ENCODE results near the gene LTBP1.

DNA sequence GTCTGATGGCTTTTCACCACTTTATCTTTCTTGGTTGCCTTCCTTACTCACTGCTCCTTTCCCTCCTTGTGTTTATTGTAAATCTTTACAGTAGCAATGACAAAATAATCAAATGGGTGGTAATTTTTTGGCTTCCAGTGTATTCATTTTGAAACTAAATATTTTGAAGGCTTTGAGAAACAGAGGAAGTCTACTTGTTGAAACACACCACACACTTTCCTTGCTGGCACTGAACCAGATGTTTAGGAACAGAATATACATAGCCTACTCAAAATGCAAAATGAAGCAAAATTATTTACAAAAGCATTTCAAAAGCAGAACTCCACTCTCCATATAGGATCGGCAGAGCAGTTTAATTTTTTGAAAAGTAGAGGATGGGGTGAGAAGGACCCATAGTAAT, 189.8 kb downstream of the LTBP1 start:
- TF ChIP-seq POLR2AphosphoS5 (IDR thresholded peaks at IDR 0.05): no peak
- TF ChIP-seq POLR2A (IDR thresholded peaks at IDR 0.05): no peak

All from transverse colon (tissue), 3 donors.